Right lobe of liver (tissue), 6 donors: Measurements from ENCODE around the gene INAFM2. TPM values are rescaled to one million over a fixed set of nuclear protein-coding genes. Genes with fewer than 3 reads are reported as not detected.
A peak's percentile ranks its signal among the peaks of the same experiment; 100 is the strongest.

Experiments
- ATAC-seq, 4 donors: fragments of 200-7000 bp; cut with Tn5 transposase; one replicate each; pipeline ENCODE4 v1.9.1; 2020; ENCODE audit warnings: mild to moderate bottlenecking in 4 of 4, moderate library complexity in 4 of 4
- DNase-seq, 3 donors: peaks; one replicate each; pipeline ENCODE4 v3.0.0-alpha.2; 2020
- H3K27ac ChIP-seq, 3 donors: fragments of 200-600 bp; one replicate each; pipeline ENCODE4 v1.8.0; 2022
- H3K27me3 ChIP-seq, 2 donors: fragments of 200-600 bp; one replicate each; pipeline ENCODE4 v1.8.0; 2022
- H3K36me3 ChIP-seq, 4 donors: fragments of 200-600 bp; sonication (generic) in 1 of 4; one replicate each; pipeline versions ENCODE4 v1.5.1 to v1.8.0; 2017 to 2022; ENCODE audit warnings: control low read depth in 1 of 4
- H3K4me1 ChIP-seq, 4 donors: fragments of 200-600 bp; sonication (generic) in 1 of 4; one replicate each; pipeline versions ENCODE4 v1.5.1 to v1.8.0; 2017 to 2022; ENCODE audit warnings: control low read depth in 1 of 4
- H3K4me3 ChIP-seq, 3 donors: fragments of 200-600 bp; one replicate each; pipeline ENCODE4 v1.8.0; 2022
- H3K9me3 ChIP-seq, 4 donors: fragments of 200-600 bp; sonication (generic) in 1 of 4; one replicate each; pipeline versions ENCODE4 v1.5.1 to v1.8.0; 2017 to 2022; ENCODE audit warnings: control low read depth in 1 of 4
- CTCF ChIP-seq, 4 donors: fragments of 200-600 bp in 3 of 4; fragments of 450-650 bp in 1 of 4; IDR thresholded peaks; one replicate each; pipeline versions ENCODE4 v1.5.1 to v1.8.0; 2016 to 2022; ENCODE audit warnings: antibody characterized with exemption in 4 of 4, mild to moderate bottlenecking in 2 of 4
- POLR2A ChIP-seq: fragments of 450-650 bp; IDR thresholded peaks from one replicate; pipeline ENCODE4 v1.6.1; 2017; ENCODE audit warnings: antibody characterized with exemption, mild to moderate bottlenecking
- WGBS: methylation state at CpG from one replicate; pipeline ENCODE4 v1.1.6; 2018; ENCODE audit warnings: low coverage, low lambda C conversion rate; ENCODE audit not compliant: insufficient coverage; ENCODE audit errors: missing lambda C conversion rate; 5-methylcytosine and 5-hydroxymethylcytosine counted together
- intact Hi-C, 2 donors: fragments of 100-400 bp; cut with DNase I; formaldehyde crosslinking; loops; one replicate each; pipeline versions ENCODE4 v1.11.2 to v1.14.1; 2022
- total RNA-seq, 6 experiments: library from RNA; depleted of rRNA in 2 of 6; stranded (reverse); fragments of >200 nt in 2 of 6; fragmentation: NEBNext Ultra II Directional in 3 of 6; extraction: Animal tissue kit (Norgen Biotek cat#: 25700) in 3 of 6; gene quantifications; one replicate each; pipeline versions ENCODE4 v1.1.0 to v1.2.4, GENCODE V29; 2016 to 2023
- donor health status: DM: no; HTN: yes; CAD: no.
- donor health status: DM: no; HTN: no; CAD: no.
- donor health status: DM: no; HTN: no; CAD: no.
- donor health status: DM: no; HTN: yes; CAD: no.
- donor health status: DM: no; HTN: yes; CAD: no.

INAFM2 gene
- total RNA-seq, 6 experiments from 2014 or later: 4.6 to 8.7 (median 5.8) TPM

GRCh38 chr15:40320409-40320808 lies 3.1 kb upstream of the INAFM2 start:
- H3K4me1 ChIP-seq: peaks cover 0 to 5% (median 0%) of the 10 kb centered on the region in 4 donors
- 80% methylated on average over 1 of the region's 1 CpG for WGBS
- no peak overlapping the region for H3K4me3 ChIP-seq
- no peaks in the 10 kb centered on the region for H3K27me3 ChIP-seq
- DNase-seq (no peak), ATAC-seq (no peak)
- no peaks in the 10 kb centered on the region for H3K9me3 ChIP-seq
- no peak for TF ChIP-seq POLR2A
- TF ChIP-seq CTCF (IDR thresholded peaks at IDR 0.05): no peak
- H3K36me3 ChIP-seq: no peaks in the 10 kb centered on the region
- H3K27ac ChIP-seq: no peak overlapping the region
- intact Hi-C loops: no loop called here

- no peaks in the 10 kb centered on the region for H3K36me3 ChIP-seq
- intact Hi-C loops: no loop called here
- DNase-seq (peak in 1 of 3 donors; percentile 68), ATAC-seq (peak; percentile 45 to 60 (median 54))
- H3K4me1 ChIP-seq: peaks cover 0 to 8% (median 0%) of the 10 kb centered on the region in 4 donors
- no peaks in the 10 kb centered on the region for H3K9me3 ChIP-seq
- H3K4me3 ChIP-seq: no peak overlapping the region
- no peaks in the 10 kb centered on the region for H3K27me3 ChIP-seq
- TF ChIP-seq POLR2A (no peak), CTCF (IDR thresholded peaks at IDR 0.05) (peak; percentile 80 to 89 (median 88))
- no peak overlapping the region for H3K27ac ChIP-seq
- 0% methylated on average over 2 of the region's 2 CpGs for WGBS
Measured at GRCh38 chr15:40320931-40321371, 2.5 kb upstream of the INAFM2 start.

- intact Hi-C loops: no loop called here
- DNase-seq (peak in 1 of 3 donors; percentile 52), ATAC-seq (no peak)
- Histone ChIP-seq H3K27me3 (no peaks in the 10 kb centered on the region), H3K9me3 (no peaks in the 10 kb centered on the region), H3K4me3 (peak overlapping the region in 1 of 3 donors; percentile 69), H3K4me1 (peaks cover 0 to 8% (median 0%) of the 10 kb centered on the region in 4 donors), H3K36me3 (no peaks in the 10 kb centered on the region), H3K27ac (peak overlapping the region in 1 of 3 donors; percentile 65)
- TF ChIP-seq CTCF (IDR thresholded peaks at IDR 0.05): no peak
- no peak for TF ChIP-seq POLR2A
- WGBS: 47% methylated on average over 8 of the region's 26 CpGs
Measured at GRCh38 chr15:40322531-40323238, 807 bp upstream of the INAFM2 start.

- intact Hi-C loops: no loop called here
- no peaks in the 10 kb centered on the region for H3K36me3 ChIP-seq
- H3K9me3 ChIP-seq: no peaks in the 10 kb centered on the region
- no peaks in the 10 kb centered on the region for H3K27me3 ChIP-seq
- H3K4me1 ChIP-seq: peaks cover 0 to 8% (median 0%) of the 10 kb centered on the region in 4 donors
- peak overlapping the region; percentile 61 to 69 (median 67) for H3K4me3 ChIP-seq
- 14% methylated on average over 7 of the region's 101 CpGs for WGBS
- TF ChIP-seq POLR2A (no peak), CTCF (IDR thresholded peaks at IDR 0.05) (no peak)
- DNase-seq: peak in 2 of 3 donors; percentile 60 to 66
- peak overlapping the region; percentile 21 to 75 (median 65) for H3K27ac ChIP-seq
- ATAC-seq: no peak
Measured at GRCh38 chr15:40323953-40324937, 753 bp downstream of the INAFM2 start.
